ENCODE measurements around the gene OR4D10. TPM values are rescaled to one million over a fixed set of nuclear protein-coding genes. Genes with fewer than 3 reads are reported as not detected.

Gene OR4D10
- total RNA-seq, 1 experiment from 2014 or later, result not detected

DNA sequence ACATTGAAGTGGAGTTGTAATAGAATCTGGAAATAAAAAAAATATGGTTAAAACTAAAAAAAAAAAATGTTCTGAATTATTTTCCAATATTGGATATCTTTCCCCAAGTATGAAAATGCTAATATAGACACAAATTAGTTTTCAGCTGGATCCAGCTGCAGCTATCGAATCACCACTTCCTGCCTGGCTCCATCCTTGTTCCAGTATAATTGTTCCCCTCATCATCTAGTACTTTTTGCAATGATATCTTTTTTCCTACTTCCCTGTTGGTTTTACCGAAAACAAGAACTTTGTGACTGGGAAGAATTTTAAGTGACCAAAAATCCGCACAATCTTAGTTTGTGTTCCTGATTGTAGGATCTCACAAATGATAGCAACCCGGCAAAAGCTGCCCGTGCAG, 47.6 kb downstream of the OR4D10 start:
- no peak for DNase-seq (ENCODE audit: unreplicated experiment)
- Mint-ChIP-seq H3K27me3 (ENCODE audit: insufficient read depth, unreplicated experiment) (peaks cover 26% of the 10 kb centered on the region), H3K4me3 (ENCODE audit: unreplicated experiment) (no peak overlapping the region), H3K27ac (ENCODE audit: low read depth, unreplicated experiment) (no peak overlapping the region), H3K9me3 (ENCODE audit: unreplicated experiment) (no peaks in the 10 kb centered on the region), H3K36me3 (ENCODE audit: insufficient read depth, unreplicated experiment) (no peaks in the 10 kb centered on the region), H3K4me1 (ENCODE audit: insufficient read depth, unreplicated experiment) (no peaks in the 10 kb centered on the region)
- CTCF ChIA-PET, result interaction anchor here (0.9 kb wide), 1 partner anchor 91 kb away, joined by 3 read pairs; no protein-coding TSS in a partner anchor
- intact Hi-C loops (cut with micrococcal nuclease), result no loop called here
- POLR2A ChIA-PET, result no interaction called here
- TF ChIP-seq, protein P1, sequence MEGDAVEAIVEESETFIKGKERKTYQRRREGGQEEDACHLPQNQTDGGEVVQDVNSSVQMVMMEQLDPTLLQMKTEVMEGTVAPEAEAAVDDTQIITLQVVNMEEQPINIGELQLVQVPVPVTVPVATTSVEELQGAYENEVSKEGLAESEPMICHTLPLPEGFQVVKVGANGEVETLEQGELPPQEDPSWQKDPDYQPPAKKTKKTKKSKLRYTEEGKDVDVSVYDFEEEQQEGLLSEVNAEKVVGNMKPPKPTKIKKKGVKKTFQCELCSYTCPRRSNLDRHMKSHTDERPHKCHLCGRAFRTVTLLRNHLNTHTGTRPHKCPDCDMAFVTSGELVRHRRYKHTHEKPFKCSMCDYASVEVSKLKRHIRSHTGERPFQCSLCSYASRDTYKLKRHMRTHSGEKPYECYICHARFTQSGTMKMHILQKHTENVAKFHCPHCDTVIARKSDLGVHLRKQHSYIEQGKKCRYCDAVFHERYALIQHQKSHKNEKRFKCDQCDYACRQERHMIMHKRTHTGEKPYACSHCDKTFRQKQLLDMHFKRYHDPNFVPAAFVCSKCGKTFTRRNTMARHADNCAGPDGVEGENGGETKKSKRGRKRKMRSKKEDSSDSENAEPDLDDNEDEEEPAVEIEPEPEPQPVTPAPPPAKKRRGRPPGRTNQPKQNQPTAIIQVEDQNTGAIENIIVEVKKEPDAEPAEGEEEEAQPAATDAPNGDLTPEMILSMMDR (IDR thresholded peaks at IDR 0.05; ENCODE audit: unreplicated experiment), result no peak
- BruUV-seq (replicated peaks), result no TSS peak

- DNase-seq (ENCODE audit: unreplicated experiment), result no peak
- Mint-ChIP-seq H3K9me3 (ENCODE audit: unreplicated experiment) (no peaks in the 10 kb centered on the region), H3K36me3 (ENCODE audit: insufficient read depth, unreplicated experiment) (no peaks in the 10 kb centered on the region), H3K4me1 (ENCODE audit: insufficient read depth, unreplicated experiment) (no peaks in the 10 kb centered on the region), H3K27ac (ENCODE audit: low read depth, unreplicated experiment) (no peak overlapping the region), H3K4me3 (ENCODE audit: unreplicated experiment) (no peak overlapping the region), H3K27me3 (ENCODE audit: insufficient read depth, unreplicated experiment) (peaks cover 24% of the 10 kb centered on the region)
- no TSS peak for BruUV-seq (replicated peaks)
- TF ChIP-seq, protein P1 (IDR thresholded peaks at IDR 0.05; ENCODE audit: unreplicated experiment), result no peak
- CTCF ChIA-PET, result no interaction called here
- intact Hi-C loops (cut with micrococcal nuclease), result no loop called here
- POLR2A ChIA-PET, result no interaction called here
Observed at GRCh38 chr11:59523541-59523940, 50.4 kb downstream of the OR4D10 start.

DNA sequence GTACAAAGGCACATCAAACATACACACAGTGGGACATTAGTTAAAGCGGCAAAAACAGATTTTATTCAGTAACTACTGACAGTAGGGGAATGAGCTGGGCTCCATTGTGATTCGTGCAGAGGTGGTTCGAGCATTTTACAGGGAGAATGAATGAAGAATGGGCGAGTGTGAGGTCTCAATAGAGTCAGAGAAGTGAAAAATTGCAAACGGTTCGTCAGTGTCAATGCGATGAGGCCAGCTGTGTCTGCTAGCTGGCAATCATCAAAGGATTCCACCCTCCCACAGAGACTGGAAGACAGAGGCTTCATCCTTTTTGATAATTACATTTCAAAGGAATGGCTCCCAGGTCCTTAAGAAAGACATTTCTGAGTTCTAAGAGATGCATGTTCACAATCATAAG, 55.6 kb downstream of the OR4D10 start:
- Mint-ChIP-seq H3K27me3 (ENCODE audit: insufficient read depth, unreplicated experiment) (peaks cover 12% of the 10 kb centered on the region), H3K4me3 (ENCODE audit: unreplicated experiment) (no peak overlapping the region), H3K4me1 (ENCODE audit: insufficient read depth, unreplicated experiment) (no peaks in the 10 kb centered on the region), H3K9me3 (ENCODE audit: unreplicated experiment) (no peaks in the 10 kb centered on the region), H3K27ac (ENCODE audit: low read depth, unreplicated experiment) (no peak overlapping the region), H3K36me3 (ENCODE audit: insufficient read depth, unreplicated experiment) (no peaks in the 10 kb centered on the region)
- TF ChIP-seq, protein P1 (IDR thresholded peaks at IDR 0.05; ENCODE audit: unreplicated experiment), result no peak
- DNase-seq (ENCODE audit: unreplicated experiment), result no peak
- intact Hi-C loops (cut with micrococcal nuclease), result no loop called here
- ChIA-PET CTCF (interaction anchor here (0.6 kb wide), 2 partner anchors 254 to 274 kb away, joined by 3 read pairs; no protein-coding TSS in a partner anchor), POLR2A (interaction anchor here (0.7 to 1.0 kb wide), 2 partner anchors 62 to 270 kb away, joined by 3 read pairs; no protein-coding TSS in a partner anchor)
- BruUV-seq (replicated peaks), result no TSS peak

Other genes with a start within 250 kb of the OR4D10 start
- not detected in 2 replicates for gene OR5AN1, start 114.4 kb upstream of the OR4D10 start, total RNA-seq (2022)
- not detected in 2 replicates for gene OR5A2, start 46.9 kb upstream of the OR4D10 start, total RNA-seq (2022)
- gene OR5A1, start 36.8 kb upstream of the OR4D10 start, total RNA-seq (2022), result not detected in 2 replicates
- gene OR4D6, start 16.4 kb upstream of the OR4D10 start, total RNA-seq (2022), result not detected in 2 replicates
- gene OR4D11, start 30.3 kb downstream of the OR4D10 start, total RNA-seq (2022), result not detected in 2 replicates
- not detected in 2 replicates for gene OR4D9, start 38.2 kb downstream of the OR4D10 start, total RNA-seq (2022)
- gene OSBP, start 142.5 kb downstream of the OR4D10 start, total RNA-seq (2022), result 73.7 and 76.1 TPM in 2 replicates
- gene PATL1, start 195.7 kb downstream of the OR4D10 start, total RNA-seq (2022), result 42.6 and 49.6 TPM in 2 replicates
- not detected in 2 replicates for gene OR10V1, start 240.5 kb downstream of the OR4D10 start, total RNA-seq (2022)